SK-N-SH (cell line): ENCODE results near the gene AHCYL2. TPM values are rescaled to one million over a fixed set of nuclear protein-coding genes. Genes with fewer than 3 reads are reported as not detected.

Experiments used
- CTCF ChIA-PET: fragments of 300-600, 350-600 bp; formaldehyde crosslinking; extraction: SDS; loops from one replicate; lab custom pipeline; 2021; lab: Yijun Ruan, JAX
- POLR2A ChIA-PET: fragments of 350-600 bp; sonication (Branson Sonifier 250); formaldehyde crosslinking; extraction: SDS; loops from one replicate; lab custom pipeline; 2020; ENCODE audit warnings: antibody characterized with exemption, inconsistent platforms; lab: Yijun Ruan, JAX
- DNase-seq: peaks from one replicate; pipeline ENCODE4 v3.0.0; 2012
- H2AFZ ChIP-seq: fragments of 200-600 bp; sonication (generic); 2 replicates; pipeline ENCODE4 v1.8.1; 2016; ENCODE audit warnings: antibody characterized with exemption, mild to moderate bottlenecking, low read depth
- H3F3A ChIP-seq: fragments of 200-600 bp; sonication (generic); replicated peaks from 2 replicates; pipeline ENCODE3; 2016; ENCODE audit warnings: antibody characterized with exemption, mild to moderate bottlenecking; ENCODE audit not compliant: insufficient read depth
- H3K27ac ChIP-seq, 2 experiments: fragments of 200-500 bp in 1 of 2; fragments of 200-600 bp in 1 of 2; sonication (Bioruptor generic) in 1 of 2; sonication (generic), shearing (Covaris generic) in 1 of 2; 2 replicates each; pipeline versions ENCODE4 v1.5.1 to v1.6.1; 2014 to 2016; ENCODE audit warnings: low read depth in 2 of 2, inconsistent platforms in 1 of 2, low read length in 1 of 2, mild to moderate bottlenecking in 1 of 2, mixed read lengths in 1 of 2
- H3K27me3 ChIP-seq: fragments of 200-600 bp; sonication (generic), shearing (Covaris generic); 2 replicates; pipeline ENCODE4 v1.6.1; 2016; ENCODE audit warnings: mixed run types; ENCODE audit not compliant: insufficient read depth
- H3K36me3 ChIP-seq, 2 experiments: fragments of 200-500 bp in 1 of 2; fragments of 200-600 bp in 1 of 2; sonication (Bioruptor generic) in 1 of 2; sonication (generic) in 1 of 2; replicated peaks in 1 of 2; 2 replicates each; pipeline versions ENCODE3 to v1.5.1; 2014 to 2016; ENCODE audit warnings: low read length in 1 of 2, mild to moderate bottlenecking in 1 of 2; ENCODE audit not compliant: insufficient read depth in 2 of 2, control insufficient read depth in 1 of 2
- H3K4me1 ChIP-seq, 2 experiments: fragments of 200-500 bp in 1 of 2; fragments of 200-600 bp in 1 of 2; sonication (Bioruptor generic) in 1 of 2; sonication (generic), shearing (Covaris generic) in 1 of 2; 2 replicates each; pipeline versions ENCODE4 v1.5.1 to v1.6.1; 2014 to 2016; ENCODE audit warnings: low read depth in 1 of 2, low read length in 1 of 2, mixed run types in 1 of 2; ENCODE audit not compliant: insufficient read depth in 2 of 2, control insufficient read depth in 1 of 2
- H3K4me2 ChIP-seq: fragments of 200-600 bp; sonication (generic), shearing (Covaris generic); 2 replicates; pipeline ENCODE4 v1.6.1; 2017; ENCODE audit warnings: mixed run types
- H3K4me3 ChIP-seq, 2 experiments: fragments of 200-500 bp in 1 of 2; fragments of 200-600 bp in 1 of 2; sonication (Bioruptor generic) in 1 of 2; sonication (generic), shearing (Covaris generic) in 1 of 2; 2 replicates each; pipeline versions ENCODE4 v1.5.1 to v1.8.1; 2014 to 2016; ENCODE audit warnings: low read depth in 2 of 2, inconsistent platforms in 1 of 2, low read length in 1 of 2, mild to moderate bottlenecking in 1 of 2, mixed read lengths in 1 of 2, moderate library complexity in 1 of 2
- H3K79me2 ChIP-seq: fragments of 200-600 bp; sonication (generic); 2 replicates; pipeline ENCODE4 v1.8.1; 2017; ENCODE audit warnings: mild to moderate bottlenecking; ENCODE audit not compliant: insufficient read depth
- H3K9ac ChIP-seq: fragments of 200-600 bp; sonication (generic); 2 replicates; pipeline ENCODE4 v1.6.1; 2017; ENCODE audit warnings: mixed run types
- H3K9me2 ChIP-seq: fragments of 200-600 bp; sonication (generic); 2 replicates; pipeline ENCODE4 v1.6.1; 2017; ENCODE audit warnings: mixed run types
- H3K9me3 ChIP-seq: fragments of 200-600 bp; sonication (generic); 2 replicates; pipeline ENCODE4 v1.6.1; 2017; ENCODE audit warnings: mixed run types, mild to moderate bottlenecking, moderate library complexity
- H4K20me1 ChIP-seq: fragments of 200-600 bp; sonication (generic); 2 replicates; pipeline ENCODE4 v1.6.1; 2017; ENCODE audit warnings: mild to moderate bottlenecking, mixed run types; ENCODE audit not compliant: insufficient read depth
- ELF1 ChIP-seq: IDR thresholded peaks from 2 replicates; pipeline ENCODE4 v1.4.0; 2012
- EP300 ChIP-seq, 2 experiments: IDR thresholded peaks; 2 replicates each; pipeline versions ENCODE4 v1.4.0 to v1.6.1; 2012; ENCODE audit warnings: borderline replicate concordance in 1 of 2, low read depth in 1 of 2, low read length in 1 of 2
- EZH2phosphoT487 ChIP-seq: fragments of 200-600 bp; sonication (generic); IDR thresholded peaks from 2 replicates; pipeline ENCODE4 v1.6.1; 2017; ENCODE audit warnings: low read depth, mixed run types, mild to moderate bottlenecking, antibody characterized with exemption, moderate library complexity, borderline replicate concordance
- FOXM1 ChIP-seq: IDR thresholded peaks from 2 replicates; pipeline ENCODE4 v1.4.0; 2012; ENCODE audit warnings: low read depth, mild to moderate bottlenecking
- GABPA ChIP-seq: IDR thresholded peaks from 2 replicates; pipeline ENCODE4 v1.4.0; 2012; ENCODE audit warnings: low read depth, mild to moderate bottlenecking
- GATA2 ChIP-seq: sonication (generic); formaldehyde crosslinking; IDR thresholded peaks from 2 replicates; pipeline ENCODE4 v1.5.0; 2020; ENCODE audit warnings: mild to moderate bottlenecking, missing genetic modification reagents
- JUND ChIP-seq: IDR thresholded peaks from 2 replicates; pipeline ENCODE4 v1.4.0; 2012
- NFIC ChIP-seq: IDR thresholded peaks from 2 replicates; pipeline ENCODE4 v1.4.0; 2012; ENCODE audit warnings: borderline replicate concordance
- NRF1 ChIP-seq: IDR thresholded peaks from 2 replicates; pipeline ENCODE4 v1.6.1; 2012; ENCODE audit warnings: low read depth, mild to moderate bottlenecking, low read length
- RCOR1 ChIP-seq: fragments of 150-350 bp; IDR thresholded peaks from 2 replicates; pipeline ENCODE4 v1.6.1; 2017; ENCODE audit warnings: antibody characterized with exemption, low read length
- RFX5 ChIP-seq: IDR thresholded peaks from 2 replicates; pipeline ENCODE4 v1.6.1; 2012; ENCODE audit warnings: mild to moderate bottlenecking, improper control_type of control experiment, low read length
- RXRA ChIP-seq: IDR thresholded peaks from 2 replicates; pipeline ENCODE4 v1.4.0; 2012; ENCODE audit warnings: low read depth, mild to moderate bottlenecking, borderline replicate concordance
- SIN3A ChIP-seq: IDR thresholded peaks from 2 replicates; pipeline ENCODE4 v1.6.1; 2012; ENCODE audit warnings: low read depth, mild to moderate bottlenecking, low read length, moderate library complexity, borderline replicate concordance
- SMC3 ChIP-seq: IDR thresholded peaks from 2 replicates; pipeline ENCODE4 v1.6.1; 2012; ENCODE audit warnings: low read depth, low read length, improper control_type of control experiment
- USF2 ChIP-seq: fragments of 150-350 bp; IDR thresholded peaks from 2 replicates; pipeline ENCODE4 v1.6.1; 2017; ENCODE audit warnings: antibody characterized with exemption, low read length, low read depth, borderline replicate concordance
- YY1 ChIP-seq: IDR thresholded peaks from 2 replicates; pipeline ENCODE4 v1.4.0; 2012; ENCODE audit warnings: low read depth, mild to moderate bottlenecking
- WGBS: methylation state at CpG from one replicate; pipeline ENCODE4 v1.1.6; 2017; ENCODE audit warnings: low lambda C conversion rate; 5-methylcytosine and 5-hydroxymethylcytosine counted together
- polyA plus RNA-seq, 3 experiments: library from polyadenylated mRNA; depleted of rRNA; stranded (reverse); fragments of >200 nt; gene quantifications; 2 replicates each; pipeline ENCODE4 v1.2.3, GENCODE V29; 2012
- TF ChIP-seq, protein P1 (sequence below): fragments of 200-600 bp; sonication (generic); IDR thresholded peaks from 2 replicates; pipeline ENCODE4 v1.6.1; 2017; ENCODE audit warnings: antibody characterized with exemption, mild to moderate bottlenecking, moderate library complexity
- TF ChIP-seq, protein P2 (sequence below): IDR thresholded peaks from 2 replicates; pipeline ENCODE4 v1.4.0; 2012; ENCODE audit warnings: low read depth, borderline replicate concordance
- TF ChIP-seq, protein P3 (sequence below): fragments of 150-350 bp; IDR thresholded peaks from 2 replicates; pipeline ENCODE4 v1.6.1; 2016; ENCODE audit warnings: mild to moderate bottlenecking, low read depth, low read length

The AHCYL2 gene
- polyA plus RNA-seq, 1 of the 3 experiments (the other 2 are of a cell fraction), result 20.4 TPM

DNA sequence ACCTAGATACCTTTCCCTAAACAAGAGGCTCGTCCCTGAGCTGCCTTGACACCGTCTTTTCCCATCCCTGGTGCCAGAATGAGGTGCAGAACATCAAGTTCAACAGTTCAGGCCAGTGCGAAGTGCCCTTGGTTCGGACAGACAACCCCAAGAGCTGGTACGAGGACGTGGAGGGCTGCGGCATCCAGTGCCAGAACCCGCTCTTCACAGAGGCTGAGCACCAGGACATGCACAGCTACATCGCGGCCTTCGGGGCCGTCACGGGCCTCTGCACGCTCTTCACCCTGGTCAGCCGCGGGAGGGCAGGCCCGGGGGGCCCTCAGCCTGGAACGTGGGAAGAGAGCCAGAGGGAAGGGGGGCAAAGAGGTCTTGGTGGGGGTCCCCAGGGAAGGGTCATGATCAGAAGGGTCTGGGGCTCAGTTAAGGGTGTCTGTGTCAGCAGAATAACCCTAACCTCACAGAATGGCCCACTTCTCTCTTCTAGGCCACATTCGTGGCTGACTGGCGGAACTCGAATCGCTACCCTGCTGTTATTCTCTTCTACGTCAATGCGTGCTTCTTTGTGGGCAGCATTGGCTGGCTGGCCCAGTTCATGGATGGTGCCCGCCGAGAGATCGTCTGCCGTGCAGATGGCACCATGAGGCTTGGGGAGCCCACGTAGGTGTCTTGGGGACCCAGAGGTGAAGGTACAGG lies 19.6 kb upstream of the AHCYL2 start:
- Histone ChIP-seq H3K27me3 (no peaks in the 10 kb centered on the region), H2AFZ (no peak overlapping the region), H3K27ac (no peak overlapping the region), H3K4me3 (no peak overlapping the region), H3K36me3 (peaks cover 11 to 21% of the 10 kb centered on the region in 2 experiments), H3K9me3 (no peaks in the 10 kb centered on the region), H4K20me1 (peaks cover 12% of the 10 kb centered on the region; the same call in 1 of the 2 replicates), H3F3A (no peaks in the 10 kb centered on the region), H3K79me2 (peaks cover 11% of the 10 kb centered on the region; the same call in 1 of the 2 replicates), H3K4me1 (no peaks in the 10 kb centered on the region; a peak in 1 of 4 replicates), H3K4me2 (no peak overlapping the region), H3K9me2 (no peaks in the 10 kb centered on the region), H3K9ac (no peak overlapping the region)
- no peak for DNase-seq
- 96% methylated on average over 28 of the region's 29 CpGs for WGBS
- CTCF ChIA-PET, result interaction anchor here (0.7 to 14.2 kb wide), 4 partner anchors 9 to 41 kb away, joined by 4 to 385 read pairs (median 20); no protein-coding TSS in a partner anchor
- POLR2A ChIA-PET, result no interaction called here
- TF ChIP-seq GABPA (no peak), EP300 (IDR thresholded peaks at IDR 0.05; ENCODE audit: borderline replicate concordance in 1 of 2, low read depth in 1 of 2, low read length in 1 of 2) (no peak)

- 97% methylated on average over 18 of the region's 18 CpGs for WGBS
- Histone ChIP-seq H3K4me3 (no peak overlapping the region), H3K4me1 (no peaks in the 10 kb centered on the region; a peak in 1 of 4 replicates), H3K27me3 (no peaks in the 10 kb centered on the region), H3K4me2 (no peak overlapping the region), H3K9me2 (no peaks in the 10 kb centered on the region), H3K79me2 (peaks cover 7% of the 10 kb centered on the region; the same call in 1 of the 2 replicates), H3K9ac (no peak overlapping the region), H4K20me1 (peaks cover 12% of the 10 kb centered on the region; the same call in 1 of the 2 replicates), H3K9me3 (no peaks in the 10 kb centered on the region), H3K36me3 (peaks cover 12 to 24% of the 10 kb centered on the region in 2 experiments), H2AFZ (no peak overlapping the region), H3F3A (no peaks in the 10 kb centered on the region), H3K27ac (no peak overlapping the region)
- TF ChIP-seq ELF1 (no peak), NFIC (no peak), RXRA (no peak), RFX5 (no peak), GATA2 (no peak), YY1 (no peak), RCOR1 (no peak), SMC3 (no peak), FOXM1 (no peak), SIN3A (no peak), JUND (no peak), USF2 (no peak), EZH2phosphoT487 (no peak), NRF1 (no peak)
- TF ChIP-seq, protein P1, sequence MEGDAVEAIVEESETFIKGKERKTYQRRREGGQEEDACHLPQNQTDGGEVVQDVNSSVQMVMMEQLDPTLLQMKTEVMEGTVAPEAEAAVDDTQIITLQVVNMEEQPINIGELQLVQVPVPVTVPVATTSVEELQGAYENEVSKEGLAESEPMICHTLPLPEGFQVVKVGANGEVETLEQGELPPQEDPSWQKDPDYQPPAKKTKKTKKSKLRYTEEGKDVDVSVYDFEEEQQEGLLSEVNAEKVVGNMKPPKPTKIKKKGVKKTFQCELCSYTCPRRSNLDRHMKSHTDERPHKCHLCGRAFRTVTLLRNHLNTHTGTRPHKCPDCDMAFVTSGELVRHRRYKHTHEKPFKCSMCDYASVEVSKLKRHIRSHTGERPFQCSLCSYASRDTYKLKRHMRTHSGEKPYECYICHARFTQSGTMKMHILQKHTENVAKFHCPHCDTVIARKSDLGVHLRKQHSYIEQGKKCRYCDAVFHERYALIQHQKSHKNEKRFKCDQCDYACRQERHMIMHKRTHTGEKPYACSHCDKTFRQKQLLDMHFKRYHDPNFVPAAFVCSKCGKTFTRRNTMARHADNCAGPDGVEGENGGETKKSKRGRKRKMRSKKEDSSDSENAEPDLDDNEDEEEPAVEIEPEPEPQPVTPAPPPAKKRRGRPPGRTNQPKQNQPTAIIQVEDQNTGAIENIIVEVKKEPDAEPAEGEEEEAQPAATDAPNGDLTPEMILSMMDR, result no peak
- TF ChIP-seq, protein P2, sequence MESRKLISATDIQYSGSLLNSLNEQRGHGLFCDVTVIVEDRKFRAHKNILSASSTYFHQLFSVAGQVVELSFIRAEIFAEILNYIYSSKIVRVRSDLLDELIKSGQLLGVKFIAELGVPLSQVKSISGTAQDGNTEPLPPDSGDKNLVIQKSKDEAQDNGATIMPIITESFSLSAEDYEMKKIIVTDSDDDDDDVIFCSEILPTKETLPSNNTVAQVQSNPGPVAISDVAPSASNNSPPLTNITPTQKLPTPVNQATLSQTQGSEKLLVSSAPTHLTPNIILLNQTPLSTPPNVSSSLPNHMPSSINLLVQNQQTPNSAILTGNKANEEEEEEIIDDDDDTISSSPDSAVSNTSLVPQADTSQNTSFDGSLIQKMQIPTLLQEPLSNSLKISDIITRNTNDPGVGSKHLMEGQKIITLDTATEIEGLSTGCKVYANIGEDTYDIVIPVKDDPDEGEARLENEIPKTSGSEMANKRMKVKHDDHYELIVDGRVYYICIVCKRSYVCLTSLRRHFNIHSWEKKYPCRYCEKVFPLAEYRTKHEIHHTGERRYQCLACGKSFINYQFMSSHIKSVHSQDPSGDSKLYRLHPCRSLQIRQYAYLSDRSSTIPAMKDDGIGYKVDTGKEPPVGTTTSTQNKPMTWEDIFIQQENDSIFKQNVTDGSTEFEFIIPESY, result no peak
- TF ChIP-seq, protein P3, sequence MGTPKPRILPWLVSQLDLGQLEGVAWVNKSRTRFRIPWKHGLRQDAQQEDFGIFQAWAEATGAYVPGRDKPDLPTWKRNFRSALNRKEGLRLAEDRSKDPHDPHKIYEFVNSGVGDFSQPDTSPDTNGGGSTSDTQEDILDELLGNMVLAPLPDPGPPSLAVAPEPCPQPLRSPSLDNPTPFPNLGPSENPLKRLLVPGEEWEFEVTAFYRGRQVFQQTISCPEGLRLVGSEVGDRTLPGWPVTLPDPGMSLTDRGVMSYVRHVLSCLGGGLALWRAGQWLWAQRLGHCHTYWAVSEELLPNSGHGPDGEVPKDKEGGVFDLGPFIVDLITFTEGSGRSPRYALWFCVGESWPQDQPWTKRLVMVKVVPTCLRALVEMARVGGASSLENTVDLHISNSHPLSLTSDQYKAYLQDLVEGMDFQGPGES, result no peak
- DNase-seq, result no peak
- ChIA-PET POLR2A (interaction anchor here (0.8 kb wide), 1 partner anchor 17 kb away, joined by 3 read pairs; no protein-coding TSS in a partner anchor), CTCF (interaction anchor here (0.6 to 14.2 kb wide), 4 partner anchors 12 to 92 kb away, joined by 3 to 385 read pairs (median 13); no protein-coding TSS in a partner anchor)
Measured at GRCh38 chr7:129205987-129206785, 18.6 kb upstream of the AHCYL2 start.
